Measurements from ENCODE around the gene GALNT9. TPM values are rescaled to one million over a fixed set of nuclear protein-coding genes. Genes with fewer than 3 reads are reported as not detected.
"Not testable (repeated sequence)": the region's sequence is repeated elsewhere in the genome, so short reads cannot be mapped to it uniquely, and the experiment has no call there.

GALNT9 gene
- total RNA-seq, 2 experiments from 2014 or later = not detected

DNA sequence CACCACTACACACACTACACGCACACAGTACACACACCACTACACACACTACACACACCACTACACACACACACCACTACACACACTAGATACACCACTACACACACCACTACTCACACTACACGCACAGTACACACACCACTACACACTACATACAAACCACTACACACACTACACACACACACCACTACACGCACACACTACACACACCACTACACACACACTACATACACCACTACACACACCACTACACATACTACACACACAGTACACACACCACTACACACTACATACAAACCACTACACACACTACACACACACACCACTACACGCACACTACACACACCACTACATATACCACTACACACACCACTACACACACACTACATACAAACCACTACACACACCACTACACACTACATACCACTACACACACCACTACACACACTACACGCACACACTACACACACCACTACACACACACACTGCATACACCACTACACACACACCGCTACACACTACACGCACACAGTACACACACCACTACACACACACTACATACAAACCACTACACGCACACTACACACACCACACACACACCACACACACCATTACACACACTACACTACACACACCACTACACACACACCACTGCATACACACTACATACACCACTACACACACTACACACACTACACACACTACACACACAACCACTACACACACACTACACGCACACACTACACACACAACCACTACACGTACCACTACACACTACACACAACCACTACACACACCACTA, 173.4 kb downstream of the GALNT9 start:
- CTCF ChIA-PET = no interaction called here
- no peak overlapping the region for H3K27ac Mint-ChIP-seq

GRCh38 chr12:132154941-132155770, 174.2 kb downstream of the GALNT9 start:
- H3K9me3 Mint-ChIP-seq = no peaks in the 10 kb centered on the region

More for the DNA sequence above, 173.4 kb downstream of the GALNT9 start:
- peaks cover 3% of the 10 kb centered on the region for H3K4me1 Mint-ChIP-seq
- H3K36me3 Mint-ChIP-seq (ENCODE audit: low read depth) = no peaks in the 10 kb centered on the region
- H3K27me3 Mint-ChIP-seq = no peaks in the 10 kb centered on the region
- no peak for DNase-seq
- no peak overlapping the region for H3K4me3 Mint-ChIP-seq
- H3K9me3 Mint-ChIP-seq = no peaks in the 10 kb centered on the region
- POLR2A ChIA-PET = no interaction called here

GRCh38 chr12:132154341-132154761, 175.0 kb downstream of the GALNT9 start:
- Mint-ChIP-seq H3K4me3 (no peak overlapping the region), H3K27me3 (no peaks in the 10 kb centered on the region), H3K4me1 (no peaks in the 10 kb centered on the region), H3K27ac (peak overlapping the region; percentile 31), H3K36me3 (ENCODE audit: low read depth) (no peaks in the 10 kb centered on the region), H3K9me3 (no peaks in the 10 kb centered on the region)
- ChIA-PET CTCF (interaction anchor here (0.6 to 1.9 kb wide), 13 partner anchors 8 to 260 kb away, joined by 3 to 14 read pairs (median 3); no protein-coding TSS in a partner anchor), POLR2A (no interaction called here)
- DNase-seq = no peak

More at GRCh38 chr12:132154941-132155770, 174.2 kb downstream of the GALNT9 start:
- Mint-ChIP-seq H3K4me3 (no peak overlapping the region), H3K36me3 (ENCODE audit: low read depth) (no peaks in the 10 kb centered on the region), H3K27me3 (no peaks in the 10 kb centered on the region), H3K27ac (no peak overlapping the region), H3K4me1 (peaks cover 1% of the 10 kb centered on the region)
- DNase-seq = peak; percentile 43
- POLR2A ChIA-PET = no interaction called here
- CTCF ChIA-PET = no interaction called here

DNA sequence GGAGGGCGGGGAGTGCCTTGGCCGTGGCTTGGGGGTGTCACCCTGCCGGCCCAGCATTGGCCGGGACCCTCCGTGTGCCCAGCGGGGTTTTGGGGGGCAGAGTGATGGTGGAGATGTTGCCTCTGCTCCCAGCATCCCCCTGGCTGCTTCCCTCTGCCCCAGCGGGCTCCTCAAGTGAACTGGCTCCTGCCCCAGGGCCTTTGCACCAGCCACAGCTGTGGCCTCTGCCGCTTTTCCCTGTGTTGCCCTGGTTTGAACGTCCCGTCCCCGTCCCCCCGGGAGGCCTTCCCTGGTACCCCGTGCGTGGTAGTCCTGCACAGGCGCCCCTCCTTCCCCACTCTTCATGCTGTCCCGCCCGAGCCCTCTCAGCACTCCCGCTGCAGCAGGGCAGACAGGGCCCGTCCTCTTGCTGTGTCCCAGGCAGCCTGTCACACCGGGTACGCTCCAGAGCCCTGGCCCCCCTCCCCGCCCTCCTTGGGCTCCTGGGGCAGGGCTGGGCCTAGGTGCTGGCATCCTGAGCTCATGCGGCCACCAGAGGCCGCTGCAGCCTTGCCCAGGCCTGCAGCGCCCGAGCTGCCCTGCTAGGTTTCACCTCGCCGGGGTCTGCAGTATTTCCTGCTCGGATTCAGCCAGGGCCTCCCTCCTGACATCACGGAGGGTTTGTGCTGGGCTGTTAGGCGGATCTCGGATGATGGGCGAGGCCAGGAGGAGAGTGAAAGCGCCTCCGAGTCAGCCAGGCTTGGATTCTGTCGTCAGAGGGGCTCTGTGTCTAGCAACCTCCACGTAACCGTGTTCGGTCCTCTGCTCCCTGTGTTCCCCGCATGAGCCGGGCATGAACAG, 175.7 kb downstream of the GALNT9 start:
- no peaks in the 10 kb centered on the region for H3K4me1 Mint-ChIP-seq
- CTCF ChIA-PET = interaction anchor here (0.6 to 1.9 kb wide), 16 partner anchors 9 to 461 kb away, joined by 3 to 14 read pairs (median 4); no protein-coding TSS in a partner anchor
- POLR2A ChIA-PET = no interaction called here
- H3K36me3 Mint-ChIP-seq (ENCODE audit: low read depth) = no peaks in the 10 kb centered on the region
- H3K4me3 Mint-ChIP-seq = no peak overlapping the region
- H3K9me3 Mint-ChIP-seq = no peaks in the 10 kb centered on the region
- no peaks in the 10 kb centered on the region for H3K27me3 Mint-ChIP-seq
- H3K27ac Mint-ChIP-seq = peak overlapping the region; percentile 9
- peak; percentile 78 for DNase-seq

DNA sequence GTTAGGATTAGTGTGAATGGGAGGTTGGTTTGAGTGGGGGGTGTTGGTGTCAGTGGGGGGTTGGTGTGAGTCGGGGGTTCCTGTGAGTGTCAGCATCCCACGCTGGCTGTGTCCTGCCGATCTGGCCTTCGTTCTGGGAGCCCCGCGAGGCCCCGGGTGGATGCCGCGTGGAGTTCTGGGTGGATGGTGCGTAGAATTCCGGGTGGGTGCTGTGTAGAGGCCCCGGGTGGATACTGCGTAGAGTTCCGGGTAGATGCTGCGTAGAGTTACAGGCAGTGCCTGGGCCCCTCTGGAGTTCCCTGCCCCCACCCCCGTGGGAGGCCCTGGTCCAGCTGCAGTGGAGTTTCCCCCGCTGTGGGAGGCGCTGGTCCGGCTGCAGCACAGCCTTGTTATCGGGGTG, 176.4 kb downstream of the GALNT9 start:
- H3K4me1 Mint-ChIP-seq = no peaks in the 10 kb centered on the region
- H3K9me3 Mint-ChIP-seq = no peaks in the 10 kb centered on the region
- H3K4me3 Mint-ChIP-seq = no peak overlapping the region
- no peaks in the 10 kb centered on the region for H3K27me3 Mint-ChIP-seq
- ChIA-PET POLR2A (no interaction called here), CTCF (interaction anchor here (1.0 to 1.9 kb wide), 9 partner anchors 8 to 462 kb away, joined by 3 to 14 read pairs (median 7); no protein-coding TSS in a partner anchor)
- no peak for DNase-seq
- H3K36me3 Mint-ChIP-seq (ENCODE audit: low read depth) = peaks cover 2% of the 10 kb centered on the region
- no peak overlapping the region for H3K27ac Mint-ChIP-seq

DNA sequence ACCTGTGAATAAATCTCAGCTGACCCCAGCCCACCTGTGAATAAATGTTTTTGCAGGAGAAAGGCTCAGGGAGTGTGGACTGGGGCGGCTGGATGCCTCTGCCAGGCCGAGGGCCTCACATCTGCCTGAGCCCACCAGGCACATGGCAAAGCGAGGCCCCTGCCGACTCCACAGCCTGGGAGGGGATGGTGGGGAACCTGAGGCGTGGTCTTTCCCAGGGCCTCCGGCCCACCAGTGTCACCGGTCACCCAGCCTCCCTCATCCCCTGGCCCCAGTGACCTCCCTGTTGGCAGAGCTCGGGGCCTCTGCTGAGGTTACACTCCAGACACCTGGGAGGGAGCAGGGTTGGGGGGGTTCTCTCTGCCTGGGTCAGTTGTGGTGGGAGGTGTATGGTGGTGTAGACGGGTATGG, 177.0 kb downstream of the GALNT9 start:
- Mint-ChIP-seq H3K4me3 (no peak overlapping the region), H3K9me3 (no peaks in the 10 kb centered on the region), H3K4me1 (no peaks in the 10 kb centered on the region), H3K36me3 (ENCODE audit: low read depth) (peaks cover 2% of the 10 kb centered on the region), H3K27ac (no peak overlapping the region), H3K27me3 (no peaks in the 10 kb centered on the region)
- DNase-seq = no peak
- CTCF ChIA-PET = interaction anchor here (1.7 to 1.9 kb wide), 2 partner anchors 10 to 13 kb away, joined by 7 to 14 read pairs; no protein-coding TSS in a partner anchor
- POLR2A ChIA-PET = no interaction called here

GRCh38 chr12:132151766-132152410, 177.5 kb downstream of the GALNT9 start:
- Mint-ChIP-seq H3K4me1 (no peaks in the 10 kb centered on the region), H3K36me3 (ENCODE audit: low read depth) (peaks cover 2% of the 10 kb centered on the region), H3K27me3 (no peaks in the 10 kb centered on the region), H3K27ac (no peak overlapping the region), H3K4me3 (no peak overlapping the region), H3K9me3 (no peaks in the 10 kb centered on the region)
- DNase-seq = no peak
- CTCF ChIA-PET = interaction anchor here (0.6 kb wide), 1 partner anchor 87 kb away, joined by 3 read pairs; no protein-coding TSS in a partner anchor
- POLR2A ChIA-PET = no interaction called here

- H3K27me3 Mint-ChIP-seq = no peaks in the 10 kb centered on the region
- no peak overlapping the region for H3K4me3 Mint-ChIP-seq
- ChIA-PET CTCF (interaction anchor here (0.6 kb wide), 1 partner anchor 87 kb away, joined by 3 read pairs; no protein-coding TSS in a partner anchor), POLR2A (no interaction called here)
- H3K4me1 Mint-ChIP-seq = peaks cover 5% of the 10 kb centered on the region
- no peak overlapping the region for H3K27ac Mint-ChIP-seq
- no peak for DNase-seq
- H3K36me3 Mint-ChIP-seq (ENCODE audit: low read depth) = peaks cover 2% of the 10 kb centered on the region
- no peaks in the 10 kb centered on the region for H3K9me3 Mint-ChIP-seq
Measured at GRCh38 chr12:132151145-132151765, 178.1 kb downstream of the GALNT9 start.

DNA sequence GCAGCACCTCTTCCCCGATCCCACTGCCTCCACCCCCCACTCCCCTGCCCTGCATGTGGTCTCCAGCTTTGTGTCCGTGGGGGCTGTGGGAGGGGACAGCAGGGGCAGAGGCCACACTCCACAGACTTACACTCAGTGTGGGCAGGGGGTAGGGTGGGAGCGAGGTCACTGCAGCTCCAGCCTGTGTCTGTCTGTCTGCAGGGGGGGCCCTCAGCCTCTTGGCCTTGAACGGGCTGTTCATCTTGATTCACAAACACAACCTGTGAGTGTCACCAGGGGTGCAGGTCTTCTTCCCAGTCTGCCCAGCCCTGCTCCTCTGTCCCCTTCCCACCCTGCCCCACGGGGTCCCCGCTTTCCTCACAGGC, 178.6 kb downstream of the GALNT9 start:
- peaks cover 2% of the 10 kb centered on the region for H3K36me3 Mint-ChIP-seq (ENCODE audit: low read depth)
- DNase-seq = no peak
- ChIA-PET POLR2A (no interaction called here), CTCF (no interaction called here)
- H3K27me3 Mint-ChIP-seq = no peaks in the 10 kb centered on the region
- H3K4me3 Mint-ChIP-seq = no peak overlapping the region
- peaks cover 10% of the 10 kb centered on the region for H3K4me1 Mint-ChIP-seq
- no peak overlapping the region for H3K27ac Mint-ChIP-seq
- H3K9me3 Mint-ChIP-seq = no peaks in the 10 kb centered on the region

DNA sequence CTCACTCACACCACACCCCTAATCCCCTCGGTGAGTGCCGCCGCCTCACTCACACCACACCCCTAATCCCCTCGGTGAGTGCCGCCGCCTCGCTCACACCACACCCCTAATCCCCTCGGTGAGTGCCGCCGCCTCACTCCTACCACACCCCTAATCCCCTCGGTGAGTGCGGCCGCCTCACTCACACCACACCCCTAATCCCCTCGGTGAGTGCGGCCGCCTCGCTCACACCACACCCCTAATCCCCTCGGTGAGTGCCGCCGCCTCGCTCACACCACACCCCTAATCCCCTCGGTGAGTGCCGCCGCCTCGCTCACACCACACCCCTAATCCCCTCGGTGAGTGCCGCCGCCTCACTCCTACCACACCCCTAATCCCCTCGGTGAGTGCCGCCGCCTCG, 179.9 kb downstream of the GALNT9 start:
- POLR2A ChIA-PET; H3K27me3 Mint-ChIP-seq; DNase-seq; CTCF ChIA-PET; H3K9me3 Mint-ChIP-seq; H3K4me3 Mint-ChIP-seq; H3K36me3 Mint-ChIP-seq (ENCODE audit: low read depth); H3K27ac Mint-ChIP-seq: not testable (repeated sequence)
- H3K4me1 Mint-ChIP-seq = peaks cover 21% of the 10 kb centered on the region

DNA sequence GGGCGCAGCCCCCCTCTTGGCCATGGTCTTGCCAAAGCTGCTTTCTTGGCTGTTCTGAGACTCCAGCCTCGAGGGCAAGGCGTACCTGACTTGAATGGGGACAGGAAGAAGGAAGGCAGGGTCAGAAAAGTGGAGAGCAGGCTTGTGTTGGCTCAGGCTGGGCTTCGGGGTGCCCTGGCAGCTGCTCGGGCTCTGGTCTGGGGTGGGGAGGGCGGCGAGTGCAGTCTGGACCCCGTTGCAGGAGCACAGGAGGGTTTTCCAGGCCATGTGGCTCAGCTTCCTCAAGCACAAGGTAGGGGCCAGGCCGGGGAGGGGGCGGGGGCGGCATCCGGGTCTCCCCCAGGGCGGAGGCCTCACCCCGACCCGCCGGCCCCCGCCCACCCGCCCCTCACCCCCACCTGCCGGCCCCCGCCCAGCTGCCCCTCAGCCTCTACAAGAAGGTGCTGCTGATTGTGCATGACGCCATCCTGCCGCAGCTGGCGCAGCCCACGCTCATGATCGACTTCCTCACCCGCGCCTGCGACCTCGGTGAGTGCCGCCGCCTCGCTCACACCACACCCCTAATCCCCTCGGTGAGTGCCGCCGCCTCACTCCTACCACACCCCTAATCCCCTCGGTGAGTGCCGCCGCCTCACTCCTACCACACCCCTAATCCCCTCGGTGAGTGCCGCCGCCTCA, 180.9 kb downstream of the GALNT9 start:
- Mint-ChIP-seq H3K36me3 (ENCODE audit: low read depth) (peaks cover 5% of the 10 kb centered on the region), H3K4me3 (no peak overlapping the region), H3K27ac (no peak overlapping the region), H3K4me1 (peaks cover 23% of the 10 kb centered on the region), H3K27me3 (no peaks in the 10 kb centered on the region), H3K9me3 (no peaks in the 10 kb centered on the region)
- DNase-seq = no peak
- POLR2A ChIA-PET = no interaction called here
- CTCF ChIA-PET = no interaction called here

All from activated CD4-positive, alpha-beta T cell treated with anti-CD3 and anti-CD28 coated beads, Interleukin-2, amount 10 ng/mL, durations not matched to agents 7 days and 5 days (primary cell).